PFSK-1 (cell line): ENCODE data around the gene RNF31.

Source experiments
- FOXP2 ChIP-seq: optimal IDR thresholded peaks from 2 replicates; pipeline ENCODE3; 2011; ENCODE audit warnings: borderline replicate concordance, control low read depth, inconsistent platforms; ENCODE audit not compliant: insufficient read depth; ENCODE audit errors: extremely low read length, extremely low read depth
- POLR2AphosphoS5 ChIP-seq: IDR thresholded peaks from 2 replicates; pipeline ENCODE4 v1.6.1; 2012; ENCODE audit warnings: low read depth, mild to moderate bottlenecking, control low read depth, low read length, moderate library complexity
- REST ChIP-seq, 2 experiments: IDR thresholded peaks; 2 replicates each; pipeline versions ENCODE4 v1.6.1 to v1.8.0; 2011 to 2012; ENCODE audit warnings: low read depth in 2 of 2, low read length in 2 of 2, control low read depth in 1 of 2, inconsistent platforms in 1 of 2, mild to moderate bottlenecking in 1 of 2, moderate library complexity in 1 of 2; ENCODE audit not compliant: insufficient read depth in 1 of 2
- SIN3A ChIP-seq: IDR thresholded peaks from 2 replicates; pipeline ENCODE4 v1.6.1; 2012; ENCODE audit warnings: mild to moderate bottlenecking, low read length, moderate library complexity, borderline replicate concordance; ENCODE audit not compliant: insufficient read depth
- TAF1 ChIP-seq: IDR thresholded peaks from 2 replicates; pipeline ENCODE4 v1.6.1; 2012; ENCODE audit warnings: low read length, control low read depth, borderline replicate concordance; ENCODE audit not compliant: insufficient read depth

Gene RNF31

GRCh38 chr14:24143511-24143910 is 3.8 kb upstream of the RNF31 start:
- TF ChIP-seq POLR2AphosphoS5 (no peak), SIN3A (no peak), REST (IDR thresholded peaks at IDR 0.05; ENCODE audit: insufficient read depth in 1 of 2, low read depth in 2 of 2, low read length in 2 of 2) (no peak), TAF1 (no peak), FOXP2 (no peak)

- TF ChIP-seq TAF1 (no peak), SIN3A (no peak), POLR2AphosphoS5 (no peak), FOXP2 (no peak), REST (IDR thresholded peaks at IDR 0.05; ENCODE audit: insufficient read depth in 1 of 2, low read depth in 2 of 2, low read length in 2 of 2) (no peak)
Observed at GRCh38 chr14:24144451-24144850, 2.8 kb upstream of the RNF31 start.

GRCh38 chr14:24145219-24145618 is 2.1 kb upstream of the RNF31 start:
- TF ChIP-seq POLR2AphosphoS5 (no peak), TAF1 (no peak), SIN3A (no peak), REST (IDR thresholded peaks at IDR 0.05; ENCODE audit: insufficient read depth in 1 of 2, low read depth in 2 of 2, low read length in 2 of 2) (no peak), FOXP2 (no peak)

- TF ChIP-seq FOXP2 (no peak), POLR2AphosphoS5 (no peak), TAF1 (no peak), SIN3A (no peak), REST (IDR thresholded peaks at IDR 0.05; ENCODE audit: insufficient read depth in 1 of 2, low read depth in 2 of 2, low read length in 2 of 2) (no peak)
Observed at GRCh38 chr14:24145690-24146452, 1.4 kb upstream of the RNF31 start.
